DOHH2 (cell line): ENCODE measurements around the gene MYOG.

Source experiments
- CTCF ChIP-seq: fragments of 200-600 bp; sonication (generic); IDR thresholded peaks from one replicate; pipeline ENCODE4 v1.5.1; 2014; ENCODE audit warnings: antibody characterized with exemption, mild to moderate bottlenecking, low read depth, low read length; ENCODE audit not compliant: poor library complexity, severe bottlenecking
- EZH2phosphoT487 ChIP-seq: fragments of 200-600 bp; sonication (generic); IDR thresholded peaks from 2 replicates; pipeline ENCODE4 v1.6.1; 2017; ENCODE audit warnings: borderline replicate concordance, mild to moderate bottlenecking, antibody characterized with exemption, low read length, moderate library complexity, mixed read lengths

DNA sequence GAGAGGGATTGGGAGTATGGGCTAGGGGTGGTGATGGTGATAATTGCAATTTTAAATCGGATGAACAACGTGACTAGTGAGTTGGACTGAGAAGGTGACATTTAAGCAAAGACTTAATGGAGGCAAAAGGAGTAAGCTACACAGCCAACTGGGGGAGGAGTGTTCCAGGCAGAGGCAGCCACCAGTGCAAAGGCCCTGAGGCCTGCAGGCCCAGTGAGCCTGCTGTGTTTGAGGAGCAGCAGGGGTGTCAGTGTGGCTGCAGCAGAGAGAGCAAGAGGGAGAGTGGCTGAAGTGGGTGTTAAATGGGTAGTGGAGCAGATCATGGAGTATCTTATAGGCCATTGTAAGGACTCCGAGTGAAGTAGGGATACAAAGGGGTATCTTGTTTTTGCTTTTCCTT is 18.8 kb downstream of the MYOG start:
- TF ChIP-seq CTCF (no peak), EZH2phosphoT487 (no peak)
